GM18873 (cell line): Measurements from ENCODE around the gene NPSR1.
"Not testable (repeated sequence)": the region's sequence is repeated elsewhere in the genome, so short reads cannot be mapped to it uniquely, and the experiment has no call there.

Source experiments
- ATAC-seq: cut with Tn5 transposase; IDR thresholded peaks from one replicate; pipeline ENCODE4 v1.9.1; 2021; ENCODE audit warnings: mild to moderate bottlenecking, moderate library complexity, moderate number of reproducible peaks; ENCODE audit not compliant: unreplicated experiment, low FRiP score

The NPSR1 gene

DNA sequence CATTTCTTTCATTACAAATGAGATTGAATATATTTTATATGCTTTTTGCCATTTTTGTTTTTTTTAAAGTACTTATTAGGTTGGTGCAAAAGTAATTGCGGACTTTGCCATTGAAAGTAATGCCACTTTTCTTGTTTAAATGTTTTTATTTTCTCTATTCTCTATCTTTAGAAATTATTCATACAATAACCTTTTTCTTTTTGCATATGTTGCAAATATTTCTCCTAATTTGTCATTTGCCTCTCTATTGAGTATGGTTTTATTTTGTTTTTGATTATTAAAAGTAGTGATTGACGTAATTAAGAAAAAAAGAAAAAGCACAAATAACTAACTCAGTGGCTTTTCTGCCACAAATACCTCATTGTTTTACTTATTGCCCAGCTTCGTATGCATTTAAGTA is 172.4 kb downstream of the NPSR1 start:
- ATAC-seq: no peak

DNA sequence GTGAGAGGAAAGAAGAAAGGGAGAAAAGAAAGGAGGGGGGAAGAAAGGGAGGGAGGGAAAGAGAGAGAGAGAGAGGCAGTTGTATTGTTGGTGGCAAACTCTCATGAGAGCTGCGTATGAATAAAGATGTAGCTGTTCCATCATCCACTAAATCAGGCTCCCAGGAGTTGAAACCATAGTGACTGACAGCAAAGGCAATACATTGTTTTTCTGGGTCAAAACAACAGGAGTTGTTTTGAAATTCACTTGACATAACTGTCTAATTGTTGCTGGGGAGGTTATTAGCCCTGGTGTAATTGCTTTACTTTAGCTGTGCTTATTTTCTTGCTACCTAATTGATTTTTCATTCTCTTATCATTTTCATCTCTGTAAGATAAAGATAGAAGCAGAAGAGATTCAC is 173.4 kb downstream of the NPSR1 start:
- ATAC-seq: no peak

DNA sequence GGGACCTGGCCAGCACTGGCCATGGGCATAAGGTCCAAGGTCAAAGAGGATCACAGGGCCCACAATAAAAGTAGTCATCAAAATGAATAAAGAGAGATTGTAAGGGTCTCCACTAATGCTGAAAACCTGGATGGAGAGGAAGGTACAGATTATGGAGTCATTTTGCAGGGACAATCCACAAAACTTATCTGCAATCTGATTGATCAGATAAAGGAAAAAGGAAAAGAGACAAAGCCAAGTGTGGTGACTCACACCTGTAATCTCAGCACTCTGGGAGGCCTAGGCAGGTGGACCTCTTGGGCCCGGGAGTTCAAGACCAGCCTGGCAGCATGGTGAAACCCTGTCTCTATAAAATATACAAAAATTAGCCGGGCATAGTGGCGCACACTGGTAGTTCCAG is 174.0 kb downstream of the NPSR1 start:
- no peak for ATAC-seq

DNA sequence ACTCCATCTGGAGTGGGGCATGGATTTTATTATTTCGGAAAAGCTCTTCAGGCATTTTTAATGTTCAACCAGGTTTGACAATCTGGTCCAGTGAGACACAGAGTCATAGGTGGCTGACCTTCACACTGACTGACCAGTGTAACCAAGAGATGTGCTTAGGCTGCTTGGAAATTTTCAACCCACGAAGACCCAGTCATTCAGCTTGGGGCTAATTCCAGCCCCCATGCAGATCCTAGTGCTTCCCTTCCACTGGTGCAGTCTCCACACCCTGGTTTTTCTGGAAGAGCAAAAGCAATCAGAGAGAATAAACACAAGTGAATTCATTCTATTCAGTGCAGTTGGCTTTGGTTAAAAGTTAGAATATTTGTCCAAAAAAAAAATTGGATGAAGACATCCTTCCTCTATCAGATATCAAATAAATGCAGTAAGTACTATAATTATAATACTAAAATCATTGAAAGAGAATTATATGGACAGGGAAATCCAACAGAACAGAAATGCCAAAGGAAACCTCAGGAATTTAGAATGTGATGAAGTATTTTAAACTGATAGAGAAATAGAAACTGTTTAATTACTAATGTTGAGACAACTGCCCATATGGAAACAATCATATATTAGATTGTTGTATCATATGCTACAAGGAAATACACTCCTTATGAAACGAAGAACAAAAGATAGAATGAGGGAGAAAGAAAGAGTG is 178.0 kb downstream of the NPSR1 start:
- ATAC-seq: no peak

DNA sequence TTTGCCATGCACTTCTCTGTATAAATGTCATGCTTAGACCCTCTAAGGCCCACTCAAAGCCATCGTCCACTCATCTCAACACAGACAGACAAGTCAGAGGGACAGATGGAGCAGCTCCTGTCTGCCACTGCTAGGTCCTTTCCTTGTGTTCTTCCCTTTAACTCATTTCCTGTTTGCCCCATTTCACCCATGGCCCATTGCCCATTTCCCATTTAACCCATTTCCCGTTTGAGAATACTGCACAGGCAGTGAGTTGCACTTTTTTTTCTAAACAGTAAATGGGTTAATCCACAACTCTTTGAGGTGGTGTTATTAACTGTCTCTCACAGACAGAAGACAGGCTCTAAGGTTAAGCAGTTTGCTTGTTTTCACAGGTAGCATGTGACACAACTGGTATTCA is 179.3 kb downstream of the NPSR1 start:
- no peak for ATAC-seq

DNA sequence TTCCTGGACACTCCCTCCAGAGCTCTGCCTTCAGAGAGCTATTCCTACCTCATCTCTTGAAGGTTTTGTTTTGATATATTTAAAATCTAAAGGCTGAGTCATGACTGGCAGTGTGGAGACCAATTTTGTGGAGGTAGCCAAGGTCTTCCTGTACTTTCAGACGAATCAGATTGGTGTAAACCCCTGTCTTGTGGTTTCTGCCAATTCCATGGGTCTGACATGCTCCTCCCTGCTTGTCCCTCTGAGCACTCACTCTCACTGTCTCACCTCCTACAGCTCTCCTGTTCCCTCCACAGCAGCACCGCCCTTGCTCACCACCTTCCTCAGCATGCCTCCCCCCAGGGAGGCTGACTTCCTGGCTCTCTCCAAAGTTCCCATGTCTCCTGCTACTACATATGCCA is 179.8 kb downstream of the NPSR1 start:
- no peak for ATAC-seq

DNA sequence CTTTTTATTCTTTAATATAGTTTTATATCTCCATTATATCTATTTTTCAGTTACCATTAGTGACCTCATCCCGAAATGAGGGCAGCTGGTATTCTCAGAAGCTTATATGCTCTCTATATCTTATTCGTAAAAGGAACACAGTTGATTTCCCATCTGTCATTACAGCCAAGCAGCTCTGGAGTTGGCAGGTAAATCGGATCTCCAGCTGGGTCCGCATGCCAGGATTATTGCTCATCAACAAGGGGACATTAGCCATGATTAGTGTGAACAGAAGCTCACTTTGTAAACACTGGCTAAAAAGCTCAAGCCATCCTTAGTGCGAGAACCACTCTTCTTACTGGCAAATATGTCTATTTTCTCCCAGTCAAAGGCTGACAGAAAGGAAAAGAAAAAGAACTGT is 180.3 kb downstream of the NPSR1 start:
- no peak for ATAC-seq

DNA sequence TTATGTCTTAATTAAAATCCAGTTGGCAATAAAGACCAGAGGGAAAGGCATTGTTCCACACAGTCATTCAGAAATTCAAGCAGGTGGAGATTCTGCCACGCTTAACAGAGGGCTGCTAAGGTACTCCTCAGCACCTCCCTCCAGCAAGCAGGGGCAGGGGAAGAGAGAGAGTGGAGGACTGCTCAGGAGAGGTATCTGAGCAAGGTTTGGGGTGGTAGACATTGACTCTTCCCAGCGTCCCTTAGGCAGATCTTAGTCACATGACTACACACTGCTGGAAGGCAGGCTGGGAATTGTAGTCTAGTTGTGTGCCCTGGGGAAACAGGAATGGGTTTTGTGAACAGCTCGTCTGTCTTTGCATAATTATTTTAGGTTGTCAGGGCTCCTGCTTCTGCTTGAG is 181.6 kb downstream of the NPSR1 start:
- no peak for ATAC-seq

DNA sequence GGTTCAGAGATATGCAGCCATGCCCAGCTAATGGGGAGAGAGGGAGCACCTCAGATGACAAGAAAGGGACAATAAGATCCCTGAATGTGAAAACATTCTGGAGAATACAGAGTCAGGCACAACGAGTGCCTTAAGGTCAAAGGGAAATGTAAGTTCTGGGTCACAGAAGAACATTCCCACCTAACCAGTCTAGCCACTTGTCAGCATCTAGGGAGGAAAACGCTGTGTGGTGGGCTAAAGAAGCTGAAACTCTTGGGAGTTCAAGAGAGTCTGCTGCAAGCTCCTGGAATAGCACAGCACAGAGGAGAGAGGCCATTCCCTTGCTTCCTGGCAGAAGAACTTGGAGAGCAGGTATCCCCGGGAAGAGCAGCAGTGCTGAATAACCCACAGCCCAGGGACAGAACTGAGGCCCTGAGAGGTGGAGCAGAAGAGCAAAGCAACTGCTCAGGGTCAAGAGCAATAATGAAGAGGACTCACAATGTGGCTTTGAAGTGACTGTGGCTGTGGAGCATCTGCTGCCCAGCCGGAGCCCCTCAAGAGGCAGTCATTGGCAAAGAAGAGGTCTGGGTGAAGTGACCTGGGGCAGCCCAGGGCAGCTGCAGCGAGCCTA is 182.3 kb downstream of the NPSR1 start:
- no peak for ATAC-seq

DNA sequence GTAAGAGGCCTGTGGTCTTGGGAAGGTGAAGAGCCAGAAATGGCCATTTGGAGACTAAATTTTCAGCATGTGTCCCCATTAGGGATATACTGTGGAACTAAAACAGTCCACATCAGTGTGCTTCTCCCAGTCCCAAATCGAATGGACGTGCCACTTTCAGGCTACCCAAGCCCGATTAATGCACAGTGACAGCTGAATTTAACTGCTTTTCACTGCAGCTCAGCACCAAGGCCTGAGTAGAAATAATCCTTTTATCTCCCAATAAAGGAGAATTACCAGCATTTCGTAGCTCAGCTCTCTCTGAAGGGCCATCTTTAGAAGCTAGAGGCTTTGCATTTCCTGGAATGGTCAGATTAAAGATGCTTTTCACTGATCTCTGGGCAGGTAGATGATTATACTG is 183.3 kb downstream of the NPSR1 start:
- ATAC-seq: no peak

DNA sequence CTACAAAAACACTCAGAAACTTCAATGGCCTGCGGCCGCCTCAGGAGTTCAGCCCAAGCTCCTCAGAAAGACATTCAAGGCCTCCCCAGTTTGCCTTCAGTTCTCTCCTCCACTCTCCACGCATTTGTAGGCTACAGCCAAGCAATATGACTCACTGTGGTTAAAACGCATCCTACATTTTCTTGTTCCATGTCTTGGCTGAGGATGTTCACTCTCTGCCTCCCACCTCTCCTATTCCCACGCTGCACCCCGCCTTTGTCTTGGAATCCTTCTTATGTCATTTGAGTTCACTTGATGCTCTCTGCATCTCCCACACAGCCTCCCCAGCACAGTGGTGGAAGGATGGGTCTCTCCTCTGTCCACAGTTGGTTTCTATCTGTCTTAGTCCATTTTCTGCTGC is 184.8 kb downstream of the NPSR1 start:
- ATAC-seq: no peak

DNA sequence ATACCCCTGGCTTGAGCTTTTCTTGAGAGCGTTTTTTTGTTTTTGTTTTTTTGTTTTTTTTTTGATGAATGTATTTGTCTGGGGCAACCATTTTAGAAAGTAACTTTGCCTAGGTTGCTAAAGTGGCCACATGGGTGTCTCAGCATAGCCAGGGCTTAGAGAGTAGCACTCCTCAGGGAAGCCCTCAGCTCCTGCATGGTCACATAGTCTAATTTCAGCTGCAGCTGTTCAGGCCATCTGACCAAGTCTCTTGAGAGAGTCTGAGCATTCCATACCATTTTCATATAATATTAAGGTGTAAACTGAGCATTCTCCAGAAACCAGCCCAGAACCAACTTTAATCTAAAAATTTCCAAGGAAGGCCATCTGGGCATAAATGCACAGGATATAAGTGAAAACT is 186.4 kb downstream of the NPSR1 start:
- ATAC-seq: no peak

DNA sequence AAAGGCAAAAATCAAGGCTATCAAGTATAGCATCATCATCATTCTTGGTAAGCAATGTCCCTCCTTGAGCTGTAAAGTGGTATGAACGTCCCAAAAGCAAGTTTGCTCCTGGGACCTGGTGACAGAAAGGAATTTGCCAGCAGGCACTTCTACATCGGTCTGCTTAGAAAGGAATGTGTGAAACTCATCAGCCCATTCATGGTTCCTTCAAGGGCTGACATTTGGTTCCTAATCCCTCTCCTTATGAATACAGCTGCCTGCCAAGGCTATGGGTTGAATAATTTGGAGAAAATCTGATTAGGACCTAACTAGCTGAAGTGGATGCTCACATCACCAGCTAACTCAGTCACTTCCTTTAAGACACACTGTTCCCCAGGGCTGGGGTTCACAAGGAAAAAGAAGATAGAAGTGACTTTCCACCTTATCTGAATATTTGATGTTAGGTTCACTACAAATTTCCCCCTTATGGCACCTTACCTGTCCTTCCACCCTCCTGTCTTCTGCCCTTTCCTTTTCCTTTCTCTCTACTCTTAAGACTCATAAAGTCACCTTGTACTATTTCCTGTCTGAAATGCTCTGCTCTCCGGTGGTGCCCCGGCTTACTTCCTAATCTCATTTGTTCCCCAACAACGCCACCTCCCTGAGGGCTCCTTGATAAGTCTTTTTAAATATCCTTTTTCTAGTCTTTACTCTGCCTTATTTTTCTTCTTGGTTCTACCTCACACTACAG is 187.1 kb downstream of the NPSR1 start:
- no peak for ATAC-seq

DNA sequence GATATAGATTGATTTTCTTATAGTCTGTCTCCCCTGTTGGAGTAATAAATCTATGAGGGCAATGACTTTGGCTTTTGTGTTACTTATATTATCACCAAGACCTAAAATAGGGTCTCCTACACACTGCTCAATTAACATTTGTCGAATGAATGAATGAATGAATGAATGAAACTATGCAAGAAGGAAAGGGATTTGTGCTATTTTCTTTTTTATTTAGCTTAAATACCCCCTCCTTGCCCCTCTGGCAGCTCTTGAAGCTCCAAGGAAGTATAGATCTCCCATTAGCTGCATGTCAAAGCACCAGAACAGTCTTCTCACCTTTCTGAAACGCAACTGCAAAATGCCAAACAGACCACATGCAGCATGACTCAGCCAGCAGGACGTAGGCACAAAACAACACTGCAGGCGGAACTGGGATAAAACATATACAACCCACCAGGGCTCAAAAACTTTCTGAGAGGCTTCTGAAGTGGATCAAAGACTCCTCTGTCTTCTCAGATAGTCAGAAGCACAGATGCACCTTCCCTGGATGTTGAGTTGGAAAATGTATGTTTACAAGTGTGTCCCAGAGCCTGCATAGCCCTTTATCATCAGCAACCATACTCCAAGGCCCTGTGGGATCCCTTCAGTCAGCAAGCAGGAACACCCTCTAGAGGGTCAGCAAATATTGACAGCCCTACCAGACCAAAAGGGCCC is 187.8 kb downstream of the NPSR1 start:
- ATAC-seq: no peak

DNA sequence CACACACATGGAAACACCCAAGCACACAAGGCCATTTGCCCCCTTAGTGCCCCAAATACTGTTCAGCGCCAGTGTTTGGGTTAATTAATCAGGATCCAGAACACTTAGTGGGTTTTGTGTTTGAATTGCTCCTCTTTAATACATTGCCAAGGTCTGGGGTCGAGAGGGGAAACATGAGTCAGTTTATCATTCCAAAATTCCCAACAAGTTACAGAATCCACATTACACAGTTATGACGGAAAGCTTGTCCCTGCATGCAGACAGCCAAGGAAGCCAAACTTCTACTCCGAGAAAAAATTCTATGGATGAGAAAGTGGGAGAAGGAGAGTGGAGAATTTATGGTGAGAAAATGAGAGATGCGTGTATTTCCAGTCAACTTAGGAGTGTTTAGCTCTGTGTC is 189.0 kb downstream of the NPSR1 start:
- ATAC-seq: no peak

DNA sequence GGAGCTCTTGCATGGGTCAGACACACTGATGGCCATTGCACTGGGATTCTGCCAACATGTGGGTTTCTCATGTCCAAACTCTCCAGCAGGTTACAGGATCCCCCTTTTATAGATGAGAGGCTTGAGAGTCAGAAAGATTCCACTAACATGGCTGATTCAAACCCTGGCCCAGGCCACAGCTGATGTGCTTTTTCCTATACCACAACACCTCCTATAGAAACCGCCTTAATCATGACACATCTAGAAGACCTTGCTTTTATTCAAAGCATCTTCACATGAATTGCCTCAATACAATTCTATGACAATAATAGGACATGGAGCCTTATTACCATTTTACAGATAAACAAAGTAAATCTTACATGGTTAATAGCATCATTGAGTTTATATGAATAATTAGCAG is 190.7 kb downstream of the NPSR1 start:
- ATAC-seq: no peak

DNA sequence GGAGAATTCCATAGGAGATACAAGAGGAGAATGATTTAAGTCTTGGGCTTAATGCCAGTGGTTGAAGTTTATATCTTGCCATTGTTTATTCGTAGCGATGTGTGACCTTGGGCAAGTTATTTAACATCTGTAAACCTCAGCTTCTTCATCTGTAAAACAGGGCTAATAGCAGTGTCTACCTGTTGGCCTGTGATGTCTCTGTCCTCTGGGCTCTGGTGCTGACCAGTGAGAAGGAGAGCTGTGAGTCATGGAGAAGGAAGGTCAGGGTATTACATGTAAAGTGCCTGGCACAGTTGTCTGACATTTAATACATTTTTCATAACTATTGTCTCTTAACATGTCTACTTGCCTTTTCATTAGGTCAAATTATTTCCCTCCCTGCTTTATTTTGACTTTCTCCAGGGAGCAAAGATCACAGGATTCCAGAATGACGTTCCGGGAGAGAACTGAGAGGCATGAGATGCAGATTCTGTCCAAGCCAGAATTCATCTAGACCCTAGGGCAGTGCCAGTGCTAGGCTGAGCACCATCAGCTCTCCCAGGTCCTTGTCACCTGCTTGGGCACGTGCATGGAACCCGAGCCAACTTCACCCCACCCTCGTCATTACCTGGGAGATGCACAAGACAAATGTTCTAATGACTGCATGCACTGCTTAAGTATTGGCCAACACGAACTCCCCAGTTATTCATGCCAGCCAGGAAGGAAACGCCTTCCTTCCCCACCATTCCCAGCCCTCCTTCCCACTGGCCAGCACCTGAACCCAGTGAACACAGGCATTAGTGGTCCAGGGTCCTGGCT is 191.3 kb downstream of the NPSR1 start:
- no peak for ATAC-seq

DNA sequence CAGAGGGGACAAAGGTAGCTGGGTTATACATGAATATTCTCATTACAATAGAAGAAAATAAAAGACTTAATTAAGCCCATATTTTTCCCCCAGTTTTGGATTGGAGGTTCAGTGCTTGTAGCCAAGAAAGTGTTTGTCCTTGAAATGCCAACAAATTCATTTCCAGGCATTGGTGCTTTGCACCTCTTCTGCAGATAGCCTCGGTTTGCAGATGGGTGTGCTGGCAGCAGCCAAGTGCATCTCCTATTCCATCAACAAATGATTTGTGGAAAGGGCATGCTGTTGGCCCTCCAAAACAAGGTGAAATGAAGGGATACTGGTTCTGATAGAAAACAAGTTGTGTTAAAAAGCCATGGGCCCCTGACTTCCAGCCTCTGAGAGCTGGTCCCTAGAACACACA is 192.0 kb downstream of the NPSR1 start:
- no peak for ATAC-seq

DNA sequence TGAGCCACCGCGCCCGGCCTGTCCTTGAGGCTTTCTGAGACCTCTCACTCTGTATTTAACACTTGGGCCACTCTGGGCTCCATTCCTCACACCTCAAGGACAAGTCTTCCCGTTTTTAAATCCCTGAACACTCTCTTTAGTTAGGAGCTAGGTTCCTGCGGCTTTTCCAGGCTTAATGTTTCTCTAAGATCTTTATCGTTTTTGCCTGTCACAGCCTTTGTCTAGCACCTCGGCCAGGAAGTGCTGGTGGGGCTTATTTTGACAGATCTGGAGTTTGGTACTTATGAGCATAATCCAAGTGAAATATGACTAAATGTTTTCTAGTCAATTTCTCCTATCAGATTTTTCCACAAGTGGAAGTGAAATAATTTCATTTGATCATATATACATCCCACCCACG is 192.7 kb downstream of the NPSR1 start:
- no peak for ATAC-seq

DNA sequence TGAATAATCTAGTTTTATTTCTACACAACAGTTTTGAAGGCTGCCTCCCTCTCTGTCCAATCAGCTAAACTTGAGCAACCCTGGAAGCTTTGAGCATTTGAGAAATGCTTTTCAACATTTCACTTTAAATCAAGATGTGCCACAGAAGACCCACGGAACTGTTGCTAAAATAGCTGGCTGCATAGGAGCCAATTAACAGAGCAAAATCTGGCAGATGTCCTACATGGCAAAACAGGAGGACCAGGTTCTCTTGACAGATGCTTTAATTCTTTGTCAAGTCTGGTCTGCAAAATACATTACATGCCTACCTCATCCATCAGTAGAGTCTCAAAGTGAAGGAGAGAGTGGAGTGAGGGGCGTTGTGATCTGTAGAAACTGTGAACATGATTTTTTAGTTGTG is 193.4 kb downstream of the NPSR1 start:
- ATAC-seq: no peak

DNA sequence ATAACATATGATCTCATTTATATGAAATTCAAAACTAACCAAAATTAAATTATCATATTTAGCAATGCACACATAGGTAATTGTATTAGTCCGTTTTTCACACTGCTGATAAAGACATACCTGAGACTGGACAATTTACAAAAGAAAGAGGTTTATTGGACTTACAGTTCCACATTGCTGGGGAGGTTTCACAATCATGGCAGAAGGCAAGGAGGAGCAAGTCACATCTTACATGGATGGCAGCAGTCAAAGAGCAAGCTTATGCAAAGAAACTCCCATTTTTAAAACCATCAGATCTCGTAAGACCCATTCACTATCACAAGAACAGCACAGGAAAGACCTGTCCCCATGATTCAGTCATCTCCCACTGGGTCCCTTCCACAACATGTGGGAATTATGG is 200.4 kb downstream of the NPSR1 start:
- ATAC-seq: not testable (repeated sequence)
